SH-SY5Y (cell line): ENCODE measurements around the gene ADAMTS17.

ENCODE experiments used
- GATA2 ChIP-seq: IDR thresholded peaks from 2 replicates; pipeline ENCODE4 v1.6.1; 2011; ENCODE audit warnings: mild to moderate bottlenecking, low read depth, low read length
- GATA3 ChIP-seq: IDR thresholded peaks from 2 replicates; pipeline ENCODE4 v1.6.1; 2011; ENCODE audit warnings: low read depth, mild to moderate bottlenecking, low read length, moderate library complexity

DNA sequence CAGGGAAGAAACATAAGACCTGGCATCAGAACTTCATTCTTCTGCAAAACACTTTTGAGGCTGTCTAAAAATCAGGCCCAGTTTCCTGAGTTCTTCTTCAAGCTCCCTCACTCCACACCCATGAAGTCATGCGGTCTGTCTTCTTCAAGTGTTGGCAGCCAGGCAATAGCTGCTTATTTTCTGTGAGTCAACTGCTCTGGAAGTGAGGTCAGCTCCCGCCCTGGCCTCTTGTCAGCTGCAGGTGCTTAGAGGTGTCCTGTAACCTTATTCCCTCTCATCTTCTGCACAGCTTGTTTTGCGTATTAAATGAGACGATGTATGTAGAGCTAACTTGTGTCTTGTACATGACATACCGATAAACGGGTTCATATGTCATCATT lies 226.1 kb downstream of the ADAMTS17 start:
- no peak for TF ChIP-seq GATA3
- no peak for TF ChIP-seq GATA2
